Femur (tissue), 1 donor: ENCODE data around the gene PCNT.

Source experiments
- DNase-seq: peaks from one replicate; pipeline ENCODE4 v3.0.0-alpha.2; 2017

PCNT gene

DNA sequence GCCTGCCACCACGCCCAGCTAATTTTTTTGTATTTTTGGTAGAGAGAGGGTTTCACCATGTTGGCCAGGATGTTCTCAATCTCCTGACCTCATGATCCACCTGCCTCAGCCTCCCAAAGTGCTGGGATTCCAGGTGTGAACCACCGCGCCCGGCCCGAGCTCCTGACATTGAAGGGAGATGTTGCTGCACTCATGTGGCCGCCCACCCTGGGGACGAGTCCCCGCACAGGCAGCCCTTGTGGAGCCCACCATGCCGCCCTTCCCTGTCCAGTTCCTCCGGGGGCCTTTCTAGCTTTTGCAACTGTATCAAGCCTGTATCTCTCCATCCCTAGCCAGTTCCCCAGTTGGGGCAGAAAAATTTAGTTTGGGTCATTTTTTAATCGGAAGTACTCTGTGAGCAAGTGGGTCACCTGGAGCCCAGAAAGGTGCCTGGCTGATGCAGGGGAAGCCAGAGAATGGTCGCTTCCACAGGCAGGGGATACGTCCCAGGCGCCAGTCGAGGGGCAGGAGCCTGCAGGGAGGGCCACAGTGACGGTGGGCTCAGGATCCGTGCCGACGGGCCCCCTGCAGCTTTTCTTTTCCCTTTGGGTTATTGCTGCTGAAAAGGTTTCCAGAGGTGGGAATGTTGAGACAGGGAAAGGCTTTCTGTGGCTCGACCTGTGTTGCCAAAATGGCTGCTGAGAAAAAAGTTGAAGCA, 20.4 kb downstream of the PCNT start:
- no peak for DNase-seq

DNA sequence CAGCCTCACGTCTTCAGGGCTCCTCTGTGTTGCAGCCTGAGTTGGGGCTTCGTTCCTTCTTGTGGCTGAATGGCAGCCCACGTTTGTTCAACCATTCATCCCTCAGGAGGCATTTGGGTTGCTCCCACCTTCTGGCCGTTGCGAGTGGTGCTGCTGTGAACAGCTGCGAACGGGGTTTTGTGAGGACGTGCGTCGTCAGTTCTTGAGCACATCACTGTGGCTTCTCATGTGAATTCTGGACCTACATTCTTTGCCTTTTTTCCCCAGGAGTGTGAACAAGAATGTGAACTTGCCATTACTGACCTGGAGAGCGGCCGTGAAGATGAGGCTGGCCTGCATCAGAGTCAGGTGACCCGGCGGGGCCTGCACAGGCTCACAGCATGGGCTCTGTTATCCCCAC, 21.9 kb downstream of the PCNT start:
- DNase-seq: no peak

DNA sequence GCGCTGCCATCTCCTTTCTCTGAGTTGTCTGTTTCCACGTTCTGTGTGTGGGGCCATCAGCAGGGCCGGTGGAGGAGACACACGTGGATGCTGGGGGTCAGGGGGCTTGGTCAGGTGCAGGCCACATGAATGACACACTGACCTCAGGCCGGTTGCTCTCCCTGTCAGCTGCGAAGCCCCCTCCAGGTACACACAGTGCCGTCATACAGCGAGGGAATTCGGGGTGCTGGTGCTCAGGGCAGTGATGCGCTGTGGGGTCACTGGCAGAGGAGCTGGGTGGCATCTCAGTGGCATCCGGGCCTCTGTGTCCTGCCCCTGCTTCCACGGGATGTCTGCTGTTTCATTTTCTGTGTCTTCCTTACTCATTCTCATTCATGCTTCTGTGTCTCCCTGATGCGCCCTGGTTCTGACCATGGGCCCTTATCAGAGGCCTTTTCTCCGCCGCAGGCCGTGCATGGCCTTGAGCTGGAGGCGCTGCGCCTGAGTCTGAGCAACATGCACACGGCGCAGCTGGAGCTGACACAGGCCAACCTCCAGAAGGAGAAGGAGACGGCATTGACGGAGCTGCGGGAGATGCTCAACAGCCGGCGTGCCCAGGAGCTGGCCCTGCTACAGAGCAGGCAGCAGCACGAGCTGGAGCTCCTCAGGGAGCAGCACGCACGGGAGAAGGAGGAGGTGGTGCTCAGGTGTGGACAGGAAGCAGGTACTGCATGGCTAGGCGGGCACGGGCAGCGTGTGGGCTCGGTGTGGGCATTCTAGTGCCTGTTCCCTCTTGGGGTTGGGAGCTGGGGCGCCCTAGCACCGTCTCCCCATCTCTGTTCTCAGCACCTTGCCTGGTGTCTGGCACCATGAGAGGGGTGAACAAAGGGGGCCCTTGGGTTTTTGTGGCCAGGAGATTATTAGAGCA, 22.6 kb downstream of the PCNT start:
- DNase-seq: no peak

DNA sequence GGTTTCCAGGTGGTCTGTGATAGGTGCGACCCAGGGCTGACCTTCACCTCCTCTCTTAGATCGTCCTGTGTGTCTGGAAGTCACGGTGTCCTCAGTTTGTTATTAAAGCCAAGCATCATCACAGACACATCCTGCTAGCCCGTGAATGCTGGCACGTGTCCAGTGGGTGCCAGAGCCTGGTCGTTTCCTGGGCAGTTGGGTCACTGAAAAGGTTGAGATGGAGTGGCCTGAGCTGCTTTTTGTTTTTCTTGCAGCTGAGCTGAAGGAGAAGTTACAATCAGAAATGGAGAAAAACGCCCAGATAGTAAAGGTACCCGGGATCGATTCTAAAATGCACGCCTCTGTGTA, 23.2 kb downstream of the PCNT start:
- no peak for DNase-seq

DNA sequence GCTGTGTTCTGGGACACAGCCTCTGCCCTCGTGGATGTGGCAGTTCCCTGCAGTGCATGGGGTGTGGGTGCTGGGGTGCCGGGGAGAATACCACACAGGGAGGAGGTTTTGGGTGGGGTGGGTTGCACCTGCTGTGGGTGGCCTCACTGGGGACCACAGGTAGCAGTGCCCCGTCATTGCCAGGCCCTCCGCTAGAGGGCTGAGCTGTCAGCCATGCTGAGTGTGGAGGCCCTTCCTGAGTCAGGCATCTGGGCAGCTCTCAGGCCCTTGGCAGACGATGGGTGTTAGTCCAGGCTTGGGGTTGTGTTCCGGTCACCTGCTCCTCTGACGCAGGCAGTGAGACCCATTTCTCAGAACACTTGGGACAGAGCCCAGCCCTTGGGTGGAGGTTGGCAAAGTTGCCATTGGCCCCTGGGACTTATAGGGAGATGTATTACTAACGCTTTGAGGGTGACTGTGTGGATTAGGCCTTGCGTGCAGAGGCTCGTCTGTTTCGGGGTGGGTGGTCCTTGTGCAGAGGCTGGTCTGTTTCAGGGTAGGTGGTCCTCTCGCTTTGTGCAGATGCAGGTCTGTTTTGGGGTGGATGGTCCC, 23.9 kb downstream of the PCNT start:
- no peak for DNase-seq

DNA sequence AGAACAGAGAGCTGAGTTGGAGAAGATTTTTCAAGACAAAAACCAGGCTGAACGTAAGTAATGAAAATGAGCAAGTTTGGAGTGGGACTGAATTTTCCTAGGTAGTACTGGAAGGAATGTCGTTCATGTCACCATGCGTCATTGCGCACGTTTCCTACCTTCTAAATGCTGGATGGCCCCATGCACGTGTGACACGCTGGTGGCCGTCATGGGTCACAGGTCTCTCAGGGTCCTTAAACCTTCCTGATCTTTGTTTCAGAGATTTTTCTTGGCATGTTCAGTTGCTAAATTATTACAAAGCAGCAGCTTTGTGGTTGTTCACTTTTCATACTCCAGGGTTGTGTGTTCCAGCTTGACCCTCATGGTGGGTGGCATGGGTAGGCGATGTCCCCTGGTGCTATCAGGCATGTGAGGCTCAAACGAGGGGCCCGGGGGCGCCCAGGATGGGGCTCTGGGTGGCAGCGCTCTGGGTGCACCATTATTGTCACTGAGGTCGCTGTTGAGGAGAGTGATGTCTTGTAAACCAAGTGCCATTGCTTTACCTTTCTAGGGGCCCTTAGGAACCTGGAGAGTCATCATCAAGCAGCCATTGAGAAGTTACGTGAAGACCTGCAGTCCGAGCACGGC, 25.3 kb downstream of the PCNT start:
- DNase-seq: no peak

DNA sequence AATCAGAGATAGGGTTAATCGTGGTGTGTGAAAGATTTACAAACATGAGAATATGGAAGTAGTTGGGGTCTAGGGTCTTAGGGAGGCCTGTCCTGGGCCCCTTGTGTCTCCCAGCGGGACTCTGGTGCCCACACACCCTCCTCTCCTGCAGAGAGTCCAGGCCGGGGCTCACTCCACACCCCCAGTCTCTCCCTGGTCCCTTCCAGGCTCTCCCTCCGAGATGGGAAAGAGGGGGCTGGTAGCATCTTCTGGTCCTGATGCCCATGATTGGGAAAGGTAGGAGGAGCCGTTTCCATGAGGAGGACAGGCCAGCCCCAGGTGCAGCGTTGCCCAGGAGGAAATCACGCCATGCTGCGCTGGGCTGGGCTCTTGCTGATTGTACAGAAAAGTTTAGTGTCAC, 26.6 kb downstream of the PCNT start:
- DNase-seq: no peak

DNA sequence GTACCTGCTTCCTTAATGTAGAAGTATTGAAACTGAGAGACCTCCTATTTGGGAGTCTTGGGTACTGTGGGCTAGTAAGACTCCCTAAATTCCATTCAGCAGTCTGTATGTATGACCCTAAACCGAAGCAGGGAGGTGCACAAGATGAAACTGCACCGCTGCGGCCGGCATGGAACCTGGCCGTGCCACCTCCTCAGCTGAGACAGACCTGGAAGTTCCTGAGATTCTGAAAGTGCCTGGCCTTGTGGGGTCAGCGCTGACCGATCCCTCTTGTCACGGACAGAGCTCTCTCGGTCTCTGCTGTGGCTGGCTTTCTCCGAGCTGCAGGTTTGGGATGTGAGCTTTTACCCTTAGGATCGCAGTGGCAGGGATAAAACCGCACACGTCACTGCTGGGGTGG, 27.0 kb downstream of the PCNT start:
- DNase-seq: no peak

DNA sequence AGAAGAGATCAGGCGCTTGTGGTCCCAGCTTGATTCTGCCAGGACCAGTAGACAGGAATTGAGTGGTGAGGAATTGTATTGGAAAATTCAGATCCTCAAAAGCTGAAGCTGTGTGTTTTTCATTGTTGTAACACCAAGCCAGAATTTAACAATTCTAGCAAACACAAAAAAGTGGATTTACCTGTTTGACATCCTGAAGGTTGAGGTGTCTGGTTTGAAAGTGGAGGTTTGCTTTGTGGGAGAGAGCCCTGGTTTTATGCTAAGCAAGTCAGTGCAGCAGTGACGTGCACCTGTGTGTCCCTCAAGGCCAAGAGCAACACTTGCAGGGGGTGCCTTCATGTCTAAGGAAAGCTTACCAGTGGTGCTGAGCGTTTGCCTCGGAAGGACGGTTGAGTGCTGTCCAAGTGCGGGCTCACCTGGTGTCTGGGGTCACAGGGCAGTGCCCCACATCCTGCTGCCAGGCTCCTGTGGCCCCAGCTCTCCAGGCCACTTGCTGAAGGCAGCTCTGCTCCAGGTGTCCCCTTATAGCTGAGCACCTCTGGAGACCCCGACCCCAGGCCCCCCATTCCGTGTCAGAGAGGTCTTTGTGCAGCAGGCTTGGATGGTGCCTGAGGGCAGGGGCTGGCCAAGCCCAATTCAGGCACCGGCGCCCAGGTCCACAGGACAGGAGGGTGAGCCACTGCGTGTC, 27.7 kb downstream of the PCNT start:
- DNase-seq: no peak

DNA sequence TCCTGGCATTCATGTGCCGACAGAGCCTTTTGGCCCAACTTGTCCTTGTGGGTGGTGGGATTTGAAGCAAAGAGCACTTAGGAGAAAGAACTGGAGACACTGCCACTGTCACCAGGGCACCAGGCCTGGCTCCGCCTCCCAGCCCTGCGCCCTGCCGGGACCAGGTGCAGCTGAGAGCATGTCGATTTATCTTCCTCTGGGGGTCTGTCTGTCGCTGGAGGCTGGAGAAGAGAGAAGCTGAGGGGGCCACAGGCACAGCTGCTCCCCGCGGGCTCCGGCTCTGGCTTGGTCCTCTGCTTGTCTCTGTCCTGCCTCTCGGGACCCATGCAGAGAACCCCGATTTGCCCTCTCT, 28.2 kb downstream of the PCNT start:
- DNase-seq: no peak

DNA sequence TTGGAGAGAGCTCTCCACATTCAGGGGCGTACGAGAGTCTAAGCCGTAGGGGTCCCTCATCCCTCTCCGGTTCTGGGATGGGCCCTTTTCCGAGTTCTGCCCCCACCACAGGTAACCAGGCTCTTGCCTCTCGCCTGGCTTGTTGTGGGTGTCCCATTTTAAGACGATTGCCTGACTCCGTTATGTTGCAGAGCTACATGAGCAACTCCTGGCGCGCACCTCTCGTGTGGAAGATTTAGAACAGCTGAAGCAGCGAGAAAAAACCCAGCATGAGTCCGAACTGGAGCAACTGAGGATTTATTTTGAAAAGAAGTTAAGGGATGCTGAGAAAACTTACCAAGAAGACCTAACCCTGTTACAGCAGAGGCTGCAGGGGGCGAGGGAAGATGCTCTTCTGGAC, 29.0 kb downstream of the PCNT start:
- no peak for DNase-seq

DNA sequence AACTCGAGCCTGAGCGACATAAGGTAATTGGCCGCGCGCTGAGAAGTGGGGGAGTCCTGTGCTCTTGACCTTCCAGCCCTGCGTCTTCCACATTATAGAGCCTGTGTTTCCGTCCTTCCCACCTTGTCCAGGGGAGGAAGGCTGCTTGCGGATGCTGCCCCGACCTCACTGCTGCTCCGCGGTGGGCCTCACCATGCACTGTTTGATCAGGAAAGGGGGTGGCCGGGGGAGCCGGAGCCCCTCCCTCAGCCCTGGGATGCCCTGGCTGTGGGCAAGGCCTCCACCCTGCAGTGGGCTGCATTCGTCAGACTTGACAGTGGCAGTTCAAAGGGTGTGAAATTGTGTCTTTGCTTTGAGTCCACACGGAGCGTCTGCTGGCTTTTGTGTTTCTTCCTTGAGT, 30.1 kb downstream of the PCNT start:
- DNase-seq: no peak

DNA sequence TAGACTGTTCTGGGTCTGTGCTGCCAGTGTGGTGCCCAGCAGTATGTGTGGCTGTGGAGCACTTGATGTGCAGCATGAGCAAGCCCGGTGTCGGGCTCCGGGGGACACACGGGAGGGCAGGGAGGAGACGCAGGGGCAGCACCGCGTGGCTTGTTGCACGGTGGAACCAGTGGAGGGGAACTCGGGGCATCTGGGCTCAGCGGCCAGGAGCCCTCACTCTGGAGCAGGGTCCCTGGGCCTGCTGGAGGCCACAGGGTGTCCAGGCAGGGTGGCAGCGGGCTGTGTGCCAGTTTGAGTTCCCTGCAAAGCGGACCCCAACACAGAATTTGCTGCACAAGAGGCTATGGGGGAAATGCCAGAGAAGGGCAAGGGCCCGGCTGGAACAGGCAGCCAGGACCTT, 30.6 kb downstream of the PCNT start:
- no peak for DNase-seq

DNA sequence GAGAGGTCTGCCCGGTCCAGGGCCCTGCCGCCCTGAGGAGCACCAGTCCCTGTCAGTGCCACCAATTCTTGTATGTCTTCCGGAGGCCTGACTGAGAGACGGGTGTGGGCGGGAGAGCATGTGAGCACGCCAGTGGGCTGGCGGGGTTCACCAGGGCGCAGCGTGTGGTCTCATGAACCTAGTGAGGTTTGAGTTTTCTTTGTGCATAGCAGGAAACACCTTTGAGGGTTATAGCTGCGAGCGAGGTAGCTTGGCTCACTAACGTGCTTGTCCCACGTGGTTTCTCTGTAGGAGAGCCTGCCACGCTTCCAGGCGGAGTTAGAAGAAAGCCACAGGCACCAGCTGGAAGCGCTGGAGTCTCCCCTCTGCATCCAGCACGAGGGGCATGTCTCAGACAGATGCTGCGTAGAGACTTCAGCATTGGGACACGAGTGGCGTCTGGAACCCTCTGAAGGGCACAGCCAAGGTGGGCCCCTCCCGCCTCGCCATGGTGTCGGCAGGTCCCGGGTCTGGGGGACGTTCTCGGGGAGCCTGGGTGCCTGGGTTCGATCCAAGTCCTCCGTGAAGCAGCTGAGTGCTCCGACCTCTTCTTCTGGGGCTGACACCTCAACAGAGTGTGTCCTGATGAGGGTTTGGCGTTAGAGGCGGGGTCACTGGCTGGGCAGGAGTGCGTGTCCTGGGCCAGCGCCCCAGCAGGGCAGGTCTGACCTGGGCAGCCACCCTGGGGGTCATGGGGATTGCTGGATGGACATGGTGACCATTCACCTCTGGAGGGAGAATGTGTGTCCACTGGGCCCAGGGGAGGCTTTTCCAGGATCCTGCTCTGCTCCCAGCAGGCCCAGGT, 31.4 kb downstream of the PCNT start:
- no peak for DNase-seq

DNA sequence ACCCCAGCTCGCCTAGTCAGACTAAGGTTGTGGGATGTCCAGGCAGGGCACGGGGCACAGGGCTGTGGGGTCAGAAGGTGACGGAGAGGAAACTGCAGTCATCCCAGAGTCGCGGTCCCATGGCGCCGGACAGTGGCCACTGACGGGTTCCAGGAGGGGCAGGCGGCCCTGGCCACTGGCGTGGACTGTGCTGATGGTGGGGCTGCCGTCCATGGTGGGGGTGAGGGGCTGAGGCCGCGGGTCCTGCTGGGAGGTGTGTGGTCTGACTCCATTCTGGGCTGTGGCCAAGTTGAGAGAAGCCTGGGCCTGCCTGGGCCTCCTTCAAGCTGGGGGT, 32.0 kb downstream of the PCNT start:
- DNase-seq: no peak

DNA sequence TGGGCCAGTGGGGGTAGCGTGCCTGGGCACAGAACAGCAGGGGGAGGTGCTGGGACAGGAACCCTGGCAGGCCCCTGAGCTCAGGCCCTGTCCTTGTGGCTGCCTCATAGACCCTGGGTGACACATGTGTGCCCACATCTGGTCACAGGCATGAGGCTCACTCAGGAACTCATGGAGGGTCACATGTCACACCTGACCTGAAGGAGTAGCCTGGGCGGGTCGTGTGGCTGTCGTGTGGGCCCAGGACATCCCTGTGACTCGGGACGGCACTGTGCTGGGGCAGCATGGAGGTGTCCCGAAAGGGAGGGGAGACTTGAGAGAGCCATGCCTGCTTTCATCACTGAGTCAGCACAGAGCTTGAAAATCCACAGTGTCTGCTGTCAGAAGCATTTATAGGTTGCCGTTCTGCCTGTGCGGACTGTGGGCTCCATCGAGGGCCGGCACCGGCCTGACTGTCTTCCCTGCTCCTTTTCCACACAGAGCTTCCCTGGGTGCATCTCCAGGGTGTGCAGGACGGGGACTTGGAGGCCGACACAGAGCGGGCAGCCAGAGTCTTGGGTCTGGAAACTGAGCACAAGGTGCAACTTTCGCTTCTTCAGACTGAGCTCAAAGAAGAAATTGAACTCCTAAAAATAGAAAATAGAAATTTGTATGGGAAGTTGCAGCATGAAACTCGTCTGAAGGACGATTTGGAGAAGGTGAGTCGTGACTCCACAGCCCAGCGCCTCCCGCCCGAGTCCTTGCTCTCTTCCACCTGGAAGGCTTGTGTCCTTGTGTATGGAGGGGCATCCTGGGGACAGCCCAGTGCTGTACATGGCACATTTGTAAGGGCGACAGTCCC, 32.8 kb downstream of the PCNT start:
- DNase-seq: no peak

DNA sequence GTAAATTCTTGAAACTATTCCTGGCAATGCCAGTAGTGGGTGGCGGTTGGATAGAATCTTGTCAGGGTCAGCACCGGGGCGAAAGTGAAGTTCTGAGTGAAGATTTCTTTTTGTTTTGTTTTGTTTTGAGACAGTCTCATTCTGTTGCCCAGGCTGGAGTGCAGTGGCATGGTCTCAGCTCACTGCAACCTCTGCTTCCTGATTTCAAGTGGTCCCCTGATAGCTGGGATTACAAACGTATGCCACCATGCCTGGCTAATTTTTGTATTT, 33.3 kb downstream of the PCNT start:
- DNase-seq: no peak

DNA sequence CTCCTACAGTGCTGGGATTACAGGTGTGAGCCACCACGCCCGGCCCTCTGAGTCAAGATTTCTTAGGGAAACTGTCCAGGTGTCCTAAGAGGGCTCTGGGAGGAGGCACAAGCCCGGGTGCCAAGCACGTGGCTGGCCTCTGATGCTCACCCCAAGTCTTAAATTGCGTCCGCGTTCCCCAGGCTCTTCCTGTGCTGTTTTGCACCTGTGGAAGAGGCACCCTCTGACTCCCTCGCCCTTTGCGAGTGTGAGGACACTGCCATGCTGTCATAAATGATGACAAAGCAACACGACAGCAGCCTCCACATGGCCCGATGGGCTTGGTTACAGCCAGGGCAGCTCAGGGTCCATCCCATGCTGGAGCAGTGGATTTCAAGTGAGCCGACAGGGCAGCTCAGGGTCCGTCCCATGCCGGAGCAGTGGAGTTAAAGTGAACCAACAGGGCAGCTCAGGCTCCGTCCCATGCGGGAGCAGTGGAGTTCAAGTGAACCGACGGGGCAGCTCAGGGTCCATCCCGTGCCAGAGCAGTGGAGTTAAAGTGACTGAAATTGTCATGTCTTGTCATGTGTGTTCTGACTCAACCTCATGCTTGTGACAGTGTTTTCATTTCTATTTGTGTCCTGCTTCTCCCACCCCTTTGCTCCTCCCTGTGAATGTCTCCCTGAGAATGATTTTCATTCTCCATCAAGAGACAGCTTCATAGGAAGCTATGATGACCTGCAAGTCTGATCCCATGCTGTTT, 33.9 kb downstream of the PCNT start:
- no peak for DNase-seq

DNA sequence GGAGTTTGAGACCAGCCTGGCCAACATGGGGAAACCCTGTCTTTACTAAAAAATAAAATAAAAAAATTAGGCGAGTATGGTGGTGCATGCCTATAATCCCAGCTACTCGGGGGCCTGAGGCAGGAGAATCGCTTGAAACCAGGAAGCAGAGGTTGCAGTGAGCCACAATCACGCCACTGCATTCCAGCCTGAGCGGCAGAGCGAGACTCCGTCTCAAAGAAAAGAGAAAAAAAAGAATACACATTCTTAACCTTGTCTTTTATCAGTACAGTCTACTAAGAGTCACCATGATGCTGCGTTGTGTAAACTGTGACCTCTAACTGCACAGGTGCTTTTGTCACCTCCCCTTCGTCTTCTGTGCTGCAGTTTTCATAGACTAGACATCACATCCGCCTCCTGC, 37.2 kb downstream of the PCNT start:
- DNase-seq: no peak

DNA sequence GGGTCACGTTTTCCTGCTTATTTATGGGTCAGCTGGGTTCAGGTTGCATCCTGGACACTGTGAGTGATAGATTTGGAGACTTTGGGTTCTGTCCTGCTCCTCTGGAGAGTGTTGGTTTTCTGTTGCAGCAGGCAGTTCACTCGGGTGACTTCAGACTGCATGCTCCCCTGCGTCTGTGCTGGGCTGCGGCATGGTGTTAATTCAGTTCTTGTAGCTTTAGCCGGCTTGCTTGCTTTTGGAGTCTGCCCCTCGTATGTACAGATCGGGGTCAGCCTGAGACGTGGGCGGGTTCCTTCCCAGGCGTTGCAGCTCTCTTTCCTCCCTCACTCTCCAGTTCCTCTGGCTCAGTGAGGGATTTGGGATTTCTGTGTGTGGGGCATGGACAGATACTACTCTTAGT, 38.0 kb downstream of the PCNT start:
- no peak for DNase-seq

DNA sequence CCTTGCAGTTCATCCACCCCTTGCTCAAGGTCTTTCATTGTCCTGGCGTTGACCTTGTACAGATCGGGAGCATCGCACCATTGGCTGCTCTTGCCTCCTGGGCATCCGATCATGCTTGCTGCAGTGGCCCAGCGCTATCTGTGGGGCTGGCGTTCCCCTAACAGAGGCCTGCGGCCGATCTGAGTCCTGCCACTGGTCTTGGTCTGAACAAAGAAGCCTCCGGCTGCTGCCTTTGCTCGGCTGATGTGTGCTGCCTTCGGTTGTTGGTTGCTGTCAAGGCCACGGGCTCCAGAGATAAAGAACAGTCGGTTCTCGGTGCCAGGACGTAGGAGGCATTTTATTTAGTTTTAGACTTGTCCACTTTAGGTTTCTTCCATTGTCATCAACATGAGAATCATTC, 39.0 kb downstream of the PCNT start:
- DNase-seq: no peak
